Astrocyte (in vitro differentiated cells and primary cell): ENCODE results near the gene SPNS3. TPM values are rescaled to one million over a fixed set of nuclear protein-coding genes. Genes with fewer than 3 reads are reported as not detected.

Source experiments
- DNase-seq: peaks from one replicate; pipeline ENCODE4 v3.0.0-alpha.2; 2010; ENCODE audit warnings: low read depth
- FAIRE-seq: peaks from 2 replicates; lab custom pipeline; 2011; peaks lifted over from hg19 to GRCh38; lab: Jason Lieb, UNC
- H2AFZ ChIP-seq: 2 replicates; pipeline ENCODE4 v1.6.0; 2012; ENCODE audit warnings: low read depth, low read length, inconsistent platforms
- H3K27ac ChIP-seq: 2 replicates; pipeline ENCODE4 v1.5.1; 2011; ENCODE audit warnings: low read depth, low read length, inconsistent platforms
- H3K27me3 ChIP-seq: 2 replicates; pipeline ENCODE4 v1.6.0; 2011; ENCODE audit warnings: low read length, inconsistent platforms; ENCODE audit not compliant: insufficient read depth
- H3K36me3 ChIP-seq: 2 replicates; pipeline ENCODE4 v1.5.1; 2011; ENCODE audit warnings: low read length, inconsistent platforms; ENCODE audit not compliant: insufficient read depth
- H3K4me1 ChIP-seq: 2 replicates; pipeline ENCODE4 v1.5.1; 2011; ENCODE audit warnings: low read length, inconsistent platforms; ENCODE audit not compliant: insufficient read depth
- H3K4me2 ChIP-seq: 2 replicates; pipeline ENCODE4 v1.6.0; 2012; ENCODE audit warnings: low read length, inconsistent platforms
- H3K4me3 ChIP-seq: 2 replicates; pipeline ENCODE4 v1.5.1; 2011; ENCODE audit warnings: low read depth, mild to moderate bottlenecking, low read length, inconsistent platforms; ENCODE audit not compliant: insufficient read depth
- H3K79me2 ChIP-seq: 2 replicates; pipeline ENCODE4 v1.6.0; 2012; ENCODE audit warnings: mild to moderate bottlenecking, low read length, inconsistent platforms; ENCODE audit not compliant: insufficient read depth
- H3K9ac ChIP-seq: 2 replicates; pipeline ENCODE4 v1.6.0; 2012; ENCODE audit warnings: mild to moderate bottlenecking, low read length, inconsistent platforms
- H3K9me3 ChIP-seq: 2 replicates; pipeline ENCODE4 v1.5.1; 2012; ENCODE audit warnings: low read depth, mild to moderate bottlenecking, low read length, inconsistent platforms; ENCODE audit not compliant: insufficient read depth
- H4K20me1 ChIP-seq: 2 replicates; pipeline ENCODE4 v1.6.0; 2012; ENCODE audit warnings: low read length, inconsistent platforms; ENCODE audit not compliant: insufficient read depth
- H3K27ac Mint-ChIP-seq: one replicate; pipeline ENCODE4 v1.8.0; 2021; ENCODE audit warnings: mild to moderate bottlenecking, mixed read lengths; ENCODE audit not compliant: unreplicated experiment
- H3K27me3 Mint-ChIP-seq: one replicate; pipeline ENCODE4 v1.8.0; 2021; ENCODE audit warnings: low read depth, mixed read lengths; ENCODE audit not compliant: unreplicated experiment
- H3K36me3 Mint-ChIP-seq: one replicate; pipeline ENCODE4 v1.8.0; 2021; ENCODE audit warnings: low read depth, mixed read lengths; ENCODE audit not compliant: unreplicated experiment
- H3K4me1 Mint-ChIP-seq: one replicate; pipeline ENCODE4 v1.8.0; 2021; ENCODE audit warnings: low read depth, mixed read lengths; ENCODE audit not compliant: unreplicated experiment
- H3K4me3 Mint-ChIP-seq: one replicate; pipeline ENCODE4 v1.8.0; 2021; ENCODE audit warnings: mild to moderate bottlenecking, moderate library complexity, mixed read lengths; ENCODE audit not compliant: unreplicated experiment
- H3K9me3 Mint-ChIP-seq: one replicate; pipeline ENCODE4 v1.8.0; 2021; ENCODE audit warnings: mild to moderate bottlenecking, mixed read lengths; ENCODE audit not compliant: unreplicated experiment
- EZH2 ChIP-seq: IDR thresholded peaks from 2 replicates; pipeline ENCODE4 v1.6.1; 2012; ENCODE audit warnings: mild to moderate bottlenecking, low read length, inconsistent platforms; ENCODE audit not compliant: insufficient read depth
- total RNA-seq: library from RNA; stranded (reverse); gene quantifications from 2 replicates; pipeline ENCODE4 v1.2.1, GENCODE V29; 2021
- TF ChIP-seq, protein P1 (sequence below): IDR thresholded peaks from 2 replicates; pipeline ENCODE4 v1.5.1; 2011; ENCODE audit warnings: low read depth, mild to moderate bottlenecking, inconsistent platforms, low read length, moderate library complexity; ENCODE audit not compliant: insufficient read depth

Gene SPNS3
- total RNA-seq, 1 donor from 2014 or later: not detected

DNA sequence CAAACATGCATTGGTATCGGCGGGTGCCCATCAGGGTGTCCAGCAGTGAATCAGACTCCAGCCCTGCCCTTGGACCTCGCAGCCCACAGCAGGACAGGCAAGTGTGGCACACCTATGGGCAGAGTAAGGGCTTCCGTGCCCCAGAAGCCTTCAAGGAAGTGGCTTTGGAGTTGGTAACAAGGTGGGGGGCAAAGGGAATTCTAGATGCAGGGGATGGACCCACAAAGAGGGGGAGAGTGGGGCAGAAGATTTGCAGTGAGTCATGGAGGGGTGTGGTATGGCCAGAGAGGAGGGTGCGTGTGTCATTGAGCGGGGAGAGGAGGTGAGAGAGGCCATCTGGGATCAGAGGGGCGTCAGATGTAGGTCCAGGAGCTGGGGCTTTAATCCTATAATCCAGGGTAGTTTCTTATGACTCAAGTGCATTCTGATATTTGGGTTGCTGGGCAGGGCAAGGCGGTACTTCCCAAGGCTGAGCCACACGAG, 56.4 kb downstream of the SPNS3 start:
- no peaks in the 10 kb centered on the region for H3K79me2 ChIP-seq
- no peak overlapping the region for H3K4me2 ChIP-seq
- Mint-ChIP-seq H3K4me3 (no peak overlapping the region), H3K4me1 (peaks cover 3% of the 10 kb centered on the region), H3K27ac (no peak overlapping the region), H3K36me3 (no peaks in the 10 kb centered on the region), H3K9me3 (no peaks in the 10 kb centered on the region), H3K27me3 (peaks cover 18% of the 10 kb centered on the region)
- H3K9ac ChIP-seq: no peak overlapping the region
- FAIRE-seq (no peak), DNase-seq (no peak)
- TF ChIP-seq, protein P1, sequence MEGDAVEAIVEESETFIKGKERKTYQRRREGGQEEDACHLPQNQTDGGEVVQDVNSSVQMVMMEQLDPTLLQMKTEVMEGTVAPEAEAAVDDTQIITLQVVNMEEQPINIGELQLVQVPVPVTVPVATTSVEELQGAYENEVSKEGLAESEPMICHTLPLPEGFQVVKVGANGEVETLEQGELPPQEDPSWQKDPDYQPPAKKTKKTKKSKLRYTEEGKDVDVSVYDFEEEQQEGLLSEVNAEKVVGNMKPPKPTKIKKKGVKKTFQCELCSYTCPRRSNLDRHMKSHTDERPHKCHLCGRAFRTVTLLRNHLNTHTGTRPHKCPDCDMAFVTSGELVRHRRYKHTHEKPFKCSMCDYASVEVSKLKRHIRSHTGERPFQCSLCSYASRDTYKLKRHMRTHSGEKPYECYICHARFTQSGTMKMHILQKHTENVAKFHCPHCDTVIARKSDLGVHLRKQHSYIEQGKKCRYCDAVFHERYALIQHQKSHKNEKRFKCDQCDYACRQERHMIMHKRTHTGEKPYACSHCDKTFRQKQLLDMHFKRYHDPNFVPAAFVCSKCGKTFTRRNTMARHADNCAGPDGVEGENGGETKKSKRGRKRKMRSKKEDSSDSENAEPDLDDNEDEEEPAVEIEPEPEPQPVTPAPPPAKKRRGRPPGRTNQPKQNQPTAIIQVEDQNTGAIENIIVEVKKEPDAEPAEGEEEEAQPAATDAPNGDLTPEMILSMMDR: no peak
- no peak for TF ChIP-seq EZH2
- no peaks in the 10 kb centered on the region for H3K9me3 ChIP-seq
- H3K27ac ChIP-seq: no peak overlapping the region
- H4K20me1 ChIP-seq: no peaks in the 10 kb centered on the region
- peaks cover 4% of the 10 kb centered on the region for H3K27me3 ChIP-seq
- no peak overlapping the region for H3K4me3 ChIP-seq
- H3K4me1 ChIP-seq: no peaks in the 10 kb centered on the region
- H2AFZ ChIP-seq: no peak overlapping the region
- H3K36me3 ChIP-seq: no peaks in the 10 kb centered on the region

DNA sequence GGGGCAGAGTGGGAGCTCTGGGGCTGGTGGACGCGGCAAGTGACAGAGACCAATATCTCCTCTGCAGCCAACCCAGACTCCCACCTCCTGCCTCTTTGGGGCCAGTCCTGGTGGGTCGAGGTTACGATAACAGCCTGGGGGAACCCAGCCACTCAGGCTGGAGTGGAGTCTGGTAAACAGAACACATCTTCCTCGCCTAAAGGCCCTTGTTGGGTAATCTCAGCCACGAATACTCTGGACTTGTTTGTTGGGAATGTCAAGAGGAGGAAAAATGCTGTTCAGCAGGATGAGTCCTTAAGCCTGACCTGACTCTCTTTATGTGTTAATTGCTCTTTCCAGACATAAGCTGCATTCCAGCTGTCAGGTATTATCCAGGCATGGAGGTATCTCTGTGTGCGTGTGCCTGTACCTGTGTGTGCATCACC, 56.9 kb downstream of the SPNS3 start:
- no peak for FAIRE-seq
- Histone ChIP-seq H3K9me3 (no peaks in the 10 kb centered on the region), H3K79me2 (no peaks in the 10 kb centered on the region), H3K27me3 (peaks cover 4% of the 10 kb centered on the region), H3K4me3 (no peak overlapping the region), H3K4me1 (no peaks in the 10 kb centered on the region), H3K36me3 (no peaks in the 10 kb centered on the region), H3K9ac (no peak overlapping the region), H3K27ac (no peak overlapping the region), H3K4me2 (no peak overlapping the region), H4K20me1 (no peaks in the 10 kb centered on the region), H2AFZ (no peak overlapping the region)
- Mint-ChIP-seq H3K4me1 (peaks cover 3% of the 10 kb centered on the region), H3K9me3 (no peaks in the 10 kb centered on the region), H3K27ac (no peak overlapping the region), H3K36me3 (no peaks in the 10 kb centered on the region), H3K27me3 (peaks cover 18% of the 10 kb centered on the region), H3K4me3 (no peak overlapping the region)
- no peak for DNase-seq
- TF ChIP-seq, protein P1: no peak
- TF ChIP-seq EZH2: no peak

DNA sequence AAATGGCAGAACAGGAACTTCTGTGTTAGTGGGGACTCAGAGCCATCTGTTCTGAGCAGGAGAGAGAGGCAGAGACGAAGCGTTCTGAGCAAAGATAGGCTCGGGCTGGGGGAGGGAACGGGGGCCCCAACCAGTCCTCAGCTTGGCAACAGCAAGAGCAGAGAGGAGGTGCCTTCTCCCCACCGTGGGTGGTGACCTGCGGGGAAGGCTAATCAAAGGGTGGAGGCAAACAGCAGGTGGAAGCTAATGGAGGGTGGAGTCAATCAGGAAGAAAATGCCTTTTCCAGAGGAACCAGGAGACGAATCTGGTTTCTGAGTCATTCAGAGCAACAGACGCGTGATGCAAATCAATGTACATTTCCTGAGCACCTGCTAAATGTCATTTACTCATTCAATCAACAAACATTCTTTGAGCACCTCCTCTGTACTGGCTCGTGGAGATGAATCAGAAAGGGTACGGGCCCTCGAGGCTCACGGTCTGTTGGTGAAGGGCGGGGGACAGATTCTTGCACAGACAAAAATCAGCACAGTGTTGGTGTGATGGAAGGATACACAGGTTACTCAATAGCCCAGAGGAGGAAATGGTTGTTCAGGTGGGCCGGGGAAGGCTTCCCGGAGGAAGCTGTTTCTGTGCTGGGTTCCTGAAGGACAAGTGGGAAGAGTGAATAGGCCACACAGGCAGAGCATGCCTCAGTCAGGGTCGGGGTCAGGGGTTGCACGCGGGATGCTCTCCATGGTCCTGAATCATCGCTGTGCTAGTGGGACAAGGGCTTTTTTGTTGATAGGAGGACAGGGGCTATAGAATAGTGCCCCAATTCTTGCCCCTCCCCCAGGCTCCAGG, 59.2 kb downstream of the SPNS3 start:
- peaks cover 12% of the 10 kb centered on the region for H3K4me1 ChIP-seq
- Mint-ChIP-seq H3K4me3 (no peak overlapping the region), H3K36me3 (no peaks in the 10 kb centered on the region), H3K9me3 (no peaks in the 10 kb centered on the region), H3K4me1 (peaks cover 10% of the 10 kb centered on the region), H3K27me3 (peaks cover 15% of the 10 kb centered on the region), H3K27ac (no peak overlapping the region)
- no peak overlapping the region for H3K4me2 ChIP-seq
- FAIRE-seq: no peak
- H2AFZ ChIP-seq: no peak overlapping the region
- no peak overlapping the region for H3K4me3 ChIP-seq
- H3K9me3 ChIP-seq: no peaks in the 10 kb centered on the region
- TF ChIP-seq, protein P1: no peak
- no peak for TF ChIP-seq EZH2
- no peak overlapping the region for H3K27ac ChIP-seq
- H3K9ac ChIP-seq: no peak overlapping the region
- peaks cover 14% of the 10 kb centered on the region for H3K27me3 ChIP-seq
- peak; percentile 12 for DNase-seq
- H4K20me1 ChIP-seq: peaks cover 6% of the 10 kb centered on the region
- H3K79me2 ChIP-seq: no peaks in the 10 kb centered on the region
- H3K36me3 ChIP-seq: no peaks in the 10 kb centered on the region
